HG03025 (cell line): ENCODE measurements around the gene CYFIP1.

ENCODE experiments used
- ATAC-seq: cut with Tn5 transposase; IDR thresholded peaks from one replicate; pipeline ENCODE4 v1.9.1; 2021; ENCODE audit warnings: mild to moderate bottlenecking, moderate library complexity; ENCODE audit not compliant: unreplicated experiment, low FRiP score

The CYFIP1 gene

GRCh38 chr15:22893881-22894280 is 86.3 kb downstream of the CYFIP1 start:
- ATAC-seq: no peak

GRCh38 chr15:22893081-22893480 is 87.1 kb downstream of the CYFIP1 start:
- ATAC-seq: no peak

- no peak for ATAC-seq
Measured at GRCh38 chr15:22892333-22892732, 87.8 kb downstream of the CYFIP1 start.

- no peak for ATAC-seq
Measured at GRCh38 chr15:22891426-22892210, 88.5 kb downstream of the CYFIP1 start.

GRCh38 chr15:22890296-22890695 is 89.9 kb downstream of the CYFIP1 start:
- ATAC-seq: no peak

GRCh38 chr15:22889146-22889818 is 90.9 kb downstream of the CYFIP1 start:
- ATAC-seq: no peak

GRCh38 chr15:22888120-22888859 is 91.9 kb downstream of the CYFIP1 start:
- ATAC-seq: no peak

- no peak for ATAC-seq
Measured at GRCh38 chr15:22887157-22887951, 92.8 kb downstream of the CYFIP1 start.

- ATAC-seq: no peak
Measured at GRCh38 chr15:22885120-22885519, 95.0 kb downstream of the CYFIP1 start.

GRCh38 chr15:22884344-22884743 is 95.8 kb downstream of the CYFIP1 start:
- no peak for ATAC-seq

- ATAC-seq: no peak
Measured at GRCh38 chr15:22883196-22883595, 97.0 kb downstream of the CYFIP1 start.

GRCh38 chr15:22881739-22882440 is 98.3 kb downstream of the CYFIP1 start:
- no peak for ATAC-seq

GRCh38 chr15:22880981-22881738 is 99.0 kb downstream of the CYFIP1 start:
- no peak for ATAC-seq

GRCh38 chr15:22880068-22880980 is 99.8 kb downstream of the CYFIP1 start:
- ATAC-seq: no peak

GRCh38 chr15:22878103-22878502 is 102.1 kb downstream of the CYFIP1 start:
- ATAC-seq: no peak

- no peak for ATAC-seq
Measured at GRCh38 chr15:22877607-22878006, 102.6 kb downstream of the CYFIP1 start.

GRCh38 chr15:22877117-22877516 is 103.1 kb downstream of the CYFIP1 start:
- ATAC-seq: no peak

GRCh38 chr15:22874966-22875365 is 105.2 kb downstream of the CYFIP1 start:
- no peak for ATAC-seq
